Natural killer cell (primary cell): ENCODE data around the gene MYH11. TPM values are rescaled to one million over a fixed set of nuclear protein-coding genes. Genes with fewer than 3 reads are reported as not detected.

Source experiments
- ATAC-seq, 3 donors: fragments of 150-1000 bp in 2 of 3; fragments of 200-7000 bp in 1 of 3; cut with Tn5 transposase; 1 replicate in 1 of 3; 2 replicates in 2 of 3; pipeline ENCODE4 v1.10.0; 2021; ENCODE audit warnings: mild to moderate bottlenecking in 2 of 3, moderate library complexity in 2 of 3
- DNase-seq, 2 donors: peaks; one replicate each; pipeline versions ENCODE4 v3.0.0 to v3.0.0-alpha.2; 2013 to 2021; ENCODE audit warnings: mixed read lengths in 1 of 2
- H3K27ac ChIP-seq: one replicate; pipeline ENCODE4 v1.5.1; 2013; ENCODE audit warnings: mild to moderate bottlenecking, low read length
- H3K27me3 ChIP-seq: one replicate; pipeline ENCODE4 v1.6.1; 2013; ENCODE audit warnings: low read length; ENCODE audit not compliant: control insufficient read depth, insufficient read depth
- H3K36me3 ChIP-seq: one replicate; pipeline ENCODE4 v1.6.1; 2013; ENCODE audit warnings: low read length; ENCODE audit not compliant: control insufficient read depth, insufficient read depth
- H3K4me1 ChIP-seq: one replicate; pipeline ENCODE4 v1.6.1; 2013; ENCODE audit warnings: low read length; ENCODE audit not compliant: control insufficient read depth, insufficient read depth
- H3K4me3 ChIP-seq: one replicate; pipeline ENCODE4 v1.5.1; 2013; ENCODE audit warnings: low read length
- H3K9me3 ChIP-seq: one replicate; pipeline ENCODE4 v1.6.1; 2013; ENCODE audit warnings: low read length; ENCODE audit not compliant: control insufficient read depth, insufficient read depth
- H3K27ac Mint-ChIP-seq, 2 donors: one replicate each; pipeline ENCODE4 v1.8.0; 2022; ENCODE audit warnings: mild to moderate bottlenecking in 2 of 2, mixed read lengths in 2 of 2, moderate library complexity in 1 of 2
- H3K27me3 Mint-ChIP-seq, 2 donors: one replicate each; pipeline ENCODE4 v1.8.0; 2022; ENCODE audit warnings: low read depth in 2 of 2, mixed read lengths in 2 of 2
- H3K36me3 Mint-ChIP-seq: one replicate; pipeline ENCODE4 v1.8.0; 2022; ENCODE audit warnings: mixed read lengths
- H3K4me1 Mint-ChIP-seq, 2 donors: one replicate each; pipeline ENCODE4 v1.8.0; 2022; ENCODE audit warnings: mixed read lengths in 2 of 2
- H3K4me3 Mint-ChIP-seq: one replicate; pipeline ENCODE4 v1.8.0; 2022; ENCODE audit warnings: mild to moderate bottlenecking, moderate library complexity, mixed read lengths
- H3K9me3 Mint-ChIP-seq, 2 donors: one replicate each; pipeline ENCODE4 v1.8.0; 2022; ENCODE audit warnings: mixed read lengths in 2 of 2
- CTCF ChIP-seq: fragments of 200-600 bp; IDR thresholded peaks from one replicate; pipeline ENCODE4 v1.8.0; 2022; ENCODE audit warnings: antibody characterized with exemption
- WGBS: methylation state at CpG from one replicate; pipeline ENCODE4 v1.1.7; 2013; ENCODE audit warnings: missing lambda C conversion rate; ENCODE audit not compliant: insufficient coverage; 5-methylcytosine and 5-hydroxymethylcytosine counted together
- intact Hi-C: fragments of 100-400 bp; cut with micrococcal nuclease; formaldehyde crosslinking; loops from one replicate; pipeline ENCODE4 v1.14.2; 2022
- total RNA-seq, 4 donors: library from RNA; stranded (reverse); fragments of 120-200 nt in 1 of 4; gene quantifications; one replicate each; pipeline versions ENCODE4 v1.2.3 to v1.2.4, GENCODE V29; 2013 to 2022

Gene MYH11
- total RNA-seq, 3 donors from 2014 or later (not counting 1 experiment from before 2014, with no cell fraction given): 0.30 TPM; not detected in 2

GRCh38 chr16:15858921-15859668, 2.3 kb upstream of the MYH11 start:
- Mint-ChIP-seq H3K27ac (no peak overlapping the region), H3K4me1 (peaks cover 0 to 5% of the 10 kb centered on the region in 2 donors), H3K4me3 (no peak overlapping the region), H3K27me3 (peaks cover 23 to 38% of the 10 kb centered on the region in 2 donors), H3K9me3 (no peaks in the 10 kb centered on the region), H3K36me3 (no peaks in the 10 kb centered on the region)
- Histone ChIP-seq H3K27ac (no peak overlapping the region), H3K4me1 (peaks cover 10% of the 10 kb centered on the region), H3K4me3 (no peak overlapping the region), H3K9me3 (no peaks in the 10 kb centered on the region), H3K36me3 (no peaks in the 10 kb centered on the region), H3K27me3 (peaks cover 17% of the 10 kb centered on the region)
- no peak for TF ChIP-seq CTCF
- WGBS: 91% methylated on average over 12 of the region's 12 CpGs
- intact Hi-C loops: no loop called here
- ATAC-seq (no peak), DNase-seq (no peak)

- Histone ChIP-seq H3K36me3 (no peaks in the 10 kb centered on the region), H3K27ac (no peak overlapping the region), H3K9me3 (no peaks in the 10 kb centered on the region), H3K4me3 (no peak overlapping the region), H3K4me1 (peaks cover 10% of the 10 kb centered on the region), H3K27me3 (peaks cover 17% of the 10 kb centered on the region)
- Mint-ChIP-seq H3K9me3 (no peaks in the 10 kb centered on the region), H3K27me3 (peaks cover 26 to 38% of the 10 kb centered on the region in 2 donors), H3K36me3 (no peaks in the 10 kb centered on the region), H3K4me3 (peak overlapping the region; percentile 2), H3K27ac (no peak overlapping the region), H3K4me1 (peaks cover 0 to 5% of the 10 kb centered on the region in 2 donors)
- WGBS: 4% methylated on average over 55 of the region's 55 CpGs
- peak in 1 of 2 donors; percentile 11 for DNase-seq
- intact Hi-C loops: no loop called here
- no peak for TF ChIP-seq CTCF
- no peak for ATAC-seq
These were observed 1.1 kb upstream of the MYH11 start for GRCh38 chr16:15857724-15858560.

- Mint-ChIP-seq H3K27me3 (peaks cover 26 to 38% of the 10 kb centered on the region in 2 donors), H3K4me1 (peaks cover 0 to 5% of the 10 kb centered on the region in 2 donors), H3K27ac (no peak overlapping the region), H3K9me3 (no peaks in the 10 kb centered on the region), H3K36me3 (no peaks in the 10 kb centered on the region), H3K4me3 (no peak overlapping the region)
- H3K27me3 ChIP-seq: peaks cover 17% of the 10 kb centered on the region
- intact Hi-C loops: no loop called here
- TF ChIP-seq CTCF: no peak
- no peaks in the 10 kb centered on the region for H3K9me3 ChIP-seq
- H3K27ac ChIP-seq: no peak overlapping the region
- DNase-seq (no peak), ATAC-seq (no peak)
- no peaks in the 10 kb centered on the region for H3K36me3 ChIP-seq
- 49% methylated on average over 2 of the region's 2 CpGs for WGBS
- H3K4me3 ChIP-seq: no peak overlapping the region
- H3K4me1 ChIP-seq: peaks cover 10% of the 10 kb centered on the region
These were observed 646 bp downstream of the MYH11 start for GRCh38 chr16:15856182-15856581.
